Gastrocnemius medialis (tissue), 4 donors: Measurements from ENCODE around the gene FFAR2.

ENCODE experiments used
- CTCF ChIP-seq, 5 experiments: fragments of 450-650 bp in 3 of 5; fragments of 200-600 bp in 2 of 5; sonication (generic) in 2 of 5; IDR thresholded peaks in 4 of 5; conservative IDR thresholded peaks in 1 of 5; 1 replicate in 4 of 5; 2 replicates in 1 of 5; pipeline ENCODE4 v1.5.1; 2016 to 2019; ENCODE audit warnings: antibody characterized with exemption in 5 of 5, mild to moderate bottlenecking in 3 of 5, moderate library complexity in 3 of 5
- POLR2A ChIP-seq, 2 donors: fragments of 450-650 bp; IDR thresholded peaks; one replicate each; pipeline ENCODE4 v1.6.1; 2017; ENCODE audit warnings: antibody characterized with exemption in 2 of 2, mild to moderate bottlenecking in 2 of 2, moderate library complexity in 2 of 2

- TF ChIP-seq POLR2A (IDR thresholded peaks at IDR 0.05) (no peak), CTCF (IDR thresholded peaks at IDR 0.05 in 4 of 5, conservative IDR thresholded peaks at IDR 0.05 in 1 of 5) (no peak)
Measured at GRCh38 chr19:35474104-35474503, 26.0 kb downstream of the FFAR2 start.
